OCI-LY7 (cell line): Measurements from ENCODE around the gene TNFAIP8L2. TPM values are rescaled to one million over a fixed set of nuclear protein-coding genes. Genes with fewer than 3 reads are reported as not detected.

Experiments used
- BruUV-seq: library from RNA; stranded (reverse); fragments of 400-500 nt; replicated peaks from 2 replicates; lab custom pipeline; 2021; lab: Mats Ljungman, UMichigan
- CTCF ChIA-PET: fragments of 300-600 bp; sonication (Branson Sonifier 250); formaldehyde crosslinking; loops from one replicate; lab custom pipeline; 2022; ENCODE audit warnings: antibody characterized with exemption; ENCODE audit not compliant: unreplicated experiment; lab: Charles Lee
- POLR2A ChIA-PET: fragments of 300-600 bp; sonication (Branson Sonifier 250); formaldehyde crosslinking; loops from one replicate; lab custom pipeline; 2022; ENCODE audit warnings: antibody characterized with exemption; lab: Charles Lee
- DNase-seq: peaks from one replicate; pipeline ENCODE4 v3.0.0-alpha.2; 2015; ENCODE audit warnings: low spot score
- H2AFZ ChIP-seq: fragments of 200-600 bp; sonication (generic), shearing (Covaris generic); 2 replicates; pipeline ENCODE4 v1.6.1; 2014; ENCODE audit warnings: mild to moderate bottlenecking, antibody characterized with exemption, low read length, moderate library complexity
- H3K27ac ChIP-seq: fragments of 200-600 bp; sonication (generic); 2 replicates; pipeline ENCODE4 v1.5.1; 2014; ENCODE audit warnings: mixed run types, low read depth, mild to moderate bottlenecking, moderate library complexity, low read length, inconsistent platforms; ENCODE audit not compliant: poor library complexity, severe bottlenecking
- H3K36me3 ChIP-seq: fragments of 200-600 bp; sonication (generic); 2 replicates; pipeline ENCODE4 v1.6.1; 2014; ENCODE audit warnings: mild to moderate bottlenecking, antibody characterized with exemption, low read length, moderate library complexity, mixed read lengths; ENCODE audit not compliant: insufficient read depth
- H3K4me1 ChIP-seq: fragments of 200-600 bp; sonication (generic); 2 replicates; pipeline ENCODE4 v1.5.1; 2014; ENCODE audit warnings: mild to moderate bottlenecking, low read length; ENCODE audit not compliant: insufficient read depth, poor library complexity, severe bottlenecking
- H3K4me2 ChIP-seq: fragments of 200-600 bp; sonication (generic); 2 replicates; pipeline ENCODE4 v1.6.1; 2014; ENCODE audit warnings: mild to moderate bottlenecking, low read length
- H3K4me3 ChIP-seq: fragments of 200-600 bp; sonication (generic); 2 replicates; pipeline ENCODE4 v1.5.1; 2014; ENCODE audit warnings: mild to moderate bottlenecking, low read depth, low read length; ENCODE audit not compliant: poor library complexity, severe bottlenecking
- H3K79me2 ChIP-seq: fragments of 200-600 bp; sonication (generic); 2 replicates; pipeline ENCODE4 v1.6.1; 2016; ENCODE audit warnings: low read depth, mild to moderate bottlenecking, low read length, moderate library complexity, mixed read lengths; ENCODE audit not compliant: insufficient read depth
- H3K9me2 ChIP-seq: fragments of 200-600 bp; sonication (generic); 2 replicates; pipeline ENCODE4 v1.6.1; 2016; ENCODE audit warnings: mild to moderate bottlenecking, low read length, mixed read lengths; ENCODE audit not compliant: insufficient read depth
- H3K9me3 ChIP-seq: fragments of 200-600 bp; sonication (generic); 2 replicates; pipeline ENCODE4 v1.6.1; 2014; ENCODE audit warnings: mild to moderate bottlenecking, mixed run types, low read length, mixed read lengths
- H4K20me1 ChIP-seq: fragments of 200-600 bp; sonication (generic); 2 replicates; pipeline ENCODE4 v1.6.1; 2014; ENCODE audit warnings: mild to moderate bottlenecking, antibody characterized with exemption, low read length, moderate library complexity, mixed read lengths; ENCODE audit not compliant: insufficient read depth
- CTCF ChIP-seq: fragments of 200-600 bp; sonication (generic); conservative IDR thresholded peaks from 2 replicates; pipeline ENCODE4 v1.5.1; 2014; ENCODE audit warnings: mild to moderate bottlenecking, antibody characterized with exemption, low read length, moderate library complexity, mixed read lengths
- EZH2phosphoT487 ChIP-seq: fragments of 200-600 bp; sonication (generic); IDR thresholded peaks from 2 replicates; pipeline ENCODE4 v1.6.1; 2018; ENCODE audit warnings: low read depth, borderline replicate concordance, mild to moderate bottlenecking, mixed run types, antibody characterized with exemption, low read length, moderate library complexity, mixed read lengths
- intact Hi-C: fragments of 100-400 bp; cut with micrococcal nuclease; formaldehyde crosslinking; loops from one replicate; pipeline ENCODE4 v1.10.0; 2022; ENCODE audit not compliant: unreplicated experiment
- total RNA-seq, 2 experiments: library from RNA; depleted of rRNA in 1 of 2; stranded (reverse); fragments of >200 nt in 1 of 2; shearing (Covaris generic) in 1 of 2; gene quantifications; 2 replicates each; pipeline ENCODE4 v1.2.3, GENCODE V29; 2014 to 2022

Gene TNFAIP8L2
- total RNA-seq, 2 experiments from 2014 or later, result 9.2 to 12.5 TPM

- ChIA-PET POLR2A (interaction anchor here (0.6 to 2.0 kb wide), 10 partner anchors 9 to 821 kb away, joined by 3 to 11 read pairs (median 4); partner anchors contain the start of genes LYSMD1, PIP5K1A, PSMD4 and SCNM1), CTCF (interaction anchor here (0.5 to 1.2 kb wide), 3 partner anchors 14 to 187 kb away, joined by 3 to 4 read pairs (median 3); partner anchors contain the start of gene TMOD4)
- H3K4me3 ChIP-seq, result peak within 1 kb of the TSS; percentile 91
- peak within 1 kb of the TSS; percentile 100 for H3K4me2 ChIP-seq
- H3K27ac ChIP-seq, result peak within 1 kb of the TSS; percentile 66
- intact Hi-C loops, result no loop called here
- peaks cover 18% of the 10 kb centered on the region for H3K36me3 ChIP-seq
- TF ChIP-seq EZH2phosphoT487 (no peak), CTCF (0 out of 2 replicates have a peak, but pooled peaks have one; percentile 26)
- no peaks in the 10 kb centered on the region for H3K9me3 ChIP-seq
- peaks cover 16% of the 10 kb centered on the region for H3K79me2 ChIP-seq
- no peaks in the 10 kb centered on the region for H4K20me1 ChIP-seq
- H2AFZ ChIP-seq, result peak within 1 kb of the TSS; percentile 79
- DNase-seq, result peak; percentile 94
- BruUV-seq, result no TSS peak
- H3K4me1 ChIP-seq, result peaks cover 19% of the 10 kb centered on the region
- H3K9me2 ChIP-seq, result no peaks in the 10 kb centered on the region
Observed at GRCh38 chr1:151189637-151190445, 33.4 kb downstream of the TNFAIP8L2 start, which contains the start of gene VPS72. VPS72 (minus strand) TSS chr1:151190197; CDS start chr1:151190121, 76 bp downstream.

GRCh38 chr1:151192047-151192446 lies 35.6 kb downstream of the TNFAIP8L2 start:
- no peak overlapping the region for H2AFZ ChIP-seq
- peaks cover 29% of the 10 kb centered on the region for H3K4me1 ChIP-seq
- no peaks in the 10 kb centered on the region for H3K36me3 ChIP-seq
- no peaks in the 10 kb centered on the region for H3K9me3 ChIP-seq
- no peak for DNase-seq
- no peaks in the 10 kb centered on the region for H3K9me2 ChIP-seq
- no peaks in the 10 kb centered on the region for H4K20me1 ChIP-seq
- no peak overlapping the region for H3K27ac ChIP-seq
- POLR2A ChIA-PET, result interaction anchor here (0.7 kb wide), 1 partner anchor 85 kb away, joined by 3 read pairs; no protein-coding TSS in a partner anchor
- H3K4me2 ChIP-seq, result no peak overlapping the region
- peaks cover 16% of the 10 kb centered on the region for H3K79me2 ChIP-seq
- TF ChIP-seq CTCF (no peak), EZH2phosphoT487 (no peak)
- intact Hi-C loops, result no loop called here
- no peak overlapping the region for H3K4me3 ChIP-seq
- no TSS peak for BruUV-seq
- CTCF ChIA-PET, result no interaction called here
